Anterior cingulate cortex (tissue), 58 donors: ENCODE data around the gene PGAP3.

ENCODE experiments used
- DNase-seq, 58 donors: peaks; one replicate each; lab custom pipeline; 2025; lab: John Stamatoyannopoulos, UW

PGAP3 gene

GRCh38 chr17:39627047-39627711 lies 60.7 kb downstream of the PGAP3 start:
- no peak for DNase-seq

GRCh38 chr17:39626171-39627046 lies 61.4 kb downstream of the PGAP3 start, which contains the start of gene PPP1R1B:
TSS of gene PPP1R1B (plus strand) at chr17:39626952. CDS start at chr17:39627393, 441 bp downstream.
- peak in 39 of 58 donors; percentile 7 to 84 (median 45) for DNase-seq

- no peak for DNase-seq
Observed at GRCh38 chr17:39625198-39625785, 62.6 kb downstream of the PGAP3 start.

GRCh38 chr17:39624313-39624712 lies 63.5 kb downstream of the PGAP3 start:
- peak in 1 of 58 donors; percentile 34 for DNase-seq

GRCh38 chr17:39623356-39623950 lies 64.4 kb downstream of the PGAP3 start:
- peak; percentile 14 to 93 (median 74) for DNase-seq

- no peak for DNase-seq
Observed at GRCh38 chr17:39622380-39623006, 65.4 kb downstream of the PGAP3 start.

- DNase-seq = peak; percentile 37 to 93 (median 80)
Observed at GRCh38 chr17:39621523-39622379, 66.1 kb downstream of the PGAP3 start.
